ENCODE measurements around the gene UQCRQ.

GRCh38 chr5:132907161-132907560, 40.7 kb downstream of the UQCRQ start:
- no peak for TF ChIP-seq CTCF (IDR thresholded peaks at IDR 0.05; ENCODE audit: low read depth, low read length)
- no peak for TF ChIP-seq POLR2A (IDR thresholded peaks at IDR 0.05; ENCODE audit: extremely low read depth, insufficient read length)
- no peak for TF ChIP-seq MAX (IDR thresholded peaks at IDR 0.05; ENCODE audit: low read depth, low read length)
